ENCODE data around the gene NPTX2.

NPTX2 gene

DNA sequence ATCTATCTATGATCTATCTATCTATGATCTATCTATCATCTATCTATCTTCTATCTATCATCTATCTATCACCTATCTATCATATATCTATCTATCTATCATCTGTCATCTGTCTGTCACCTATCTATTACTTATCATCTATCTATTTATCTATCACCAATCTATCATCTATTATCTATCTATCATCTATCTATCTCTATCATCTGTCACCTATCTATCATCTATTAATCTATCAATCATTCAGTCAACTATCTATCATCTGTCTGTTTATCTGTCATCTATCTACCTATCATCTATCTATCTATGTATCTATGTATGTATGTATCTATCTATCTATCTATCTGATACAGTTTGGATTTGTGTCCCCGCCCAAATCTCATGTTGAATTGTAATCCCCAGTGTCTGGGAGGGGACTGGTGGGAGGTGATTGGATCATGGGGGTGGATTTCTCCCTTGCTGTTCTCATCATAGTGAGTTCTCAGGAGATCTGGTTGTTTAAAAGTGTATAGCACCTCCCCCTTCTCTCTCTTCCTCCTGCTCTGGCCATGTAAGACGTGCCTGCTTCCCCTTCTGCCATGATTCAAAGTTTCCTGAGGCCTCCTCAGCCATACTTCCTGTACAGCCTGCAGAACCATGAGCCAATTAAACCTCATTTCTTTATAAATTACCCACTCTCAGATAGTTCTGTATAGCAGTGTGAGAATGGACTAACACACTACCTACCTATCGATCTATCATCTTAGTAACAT, 37.6 kb downstream of the NPTX2 start:
- H3K4me3 ChIP-seq (ENCODE audit: low read depth, low read length), result no peak overlapping the region
- TF ChIP-seq, protein P1, sequence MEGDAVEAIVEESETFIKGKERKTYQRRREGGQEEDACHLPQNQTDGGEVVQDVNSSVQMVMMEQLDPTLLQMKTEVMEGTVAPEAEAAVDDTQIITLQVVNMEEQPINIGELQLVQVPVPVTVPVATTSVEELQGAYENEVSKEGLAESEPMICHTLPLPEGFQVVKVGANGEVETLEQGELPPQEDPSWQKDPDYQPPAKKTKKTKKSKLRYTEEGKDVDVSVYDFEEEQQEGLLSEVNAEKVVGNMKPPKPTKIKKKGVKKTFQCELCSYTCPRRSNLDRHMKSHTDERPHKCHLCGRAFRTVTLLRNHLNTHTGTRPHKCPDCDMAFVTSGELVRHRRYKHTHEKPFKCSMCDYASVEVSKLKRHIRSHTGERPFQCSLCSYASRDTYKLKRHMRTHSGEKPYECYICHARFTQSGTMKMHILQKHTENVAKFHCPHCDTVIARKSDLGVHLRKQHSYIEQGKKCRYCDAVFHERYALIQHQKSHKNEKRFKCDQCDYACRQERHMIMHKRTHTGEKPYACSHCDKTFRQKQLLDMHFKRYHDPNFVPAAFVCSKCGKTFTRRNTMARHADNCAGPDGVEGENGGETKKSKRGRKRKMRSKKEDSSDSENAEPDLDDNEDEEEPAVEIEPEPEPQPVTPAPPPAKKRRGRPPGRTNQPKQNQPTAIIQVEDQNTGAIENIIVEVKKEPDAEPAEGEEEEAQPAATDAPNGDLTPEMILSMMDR (IDR thresholded peaks at IDR 0.05; ENCODE audit: control insufficient read depth, extremely low read depth, insufficient read depth), result no peak
- DNase-seq (ENCODE audit: low read depth), result no peak

DNA sequence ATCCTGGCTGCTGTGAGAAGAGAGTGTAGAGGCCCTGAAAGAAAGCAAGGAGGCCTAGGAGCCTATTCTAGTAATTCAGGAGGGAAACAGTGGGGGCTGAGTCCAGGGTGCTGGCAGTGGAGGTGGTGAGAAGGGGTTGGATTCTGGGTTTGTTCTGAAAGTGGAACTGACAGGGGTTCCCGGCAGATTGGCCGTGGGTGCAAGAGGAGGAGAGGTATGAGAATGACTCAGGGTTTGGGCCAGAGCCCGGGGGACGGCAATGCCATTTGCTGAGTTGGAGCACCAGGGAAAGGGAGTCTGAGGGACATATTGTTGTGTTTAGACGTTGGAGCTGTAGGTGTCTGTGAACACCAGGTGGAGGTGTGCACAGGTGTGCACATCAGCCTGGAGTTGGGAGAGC, 38.5 kb downstream of the NPTX2 start:
- H3K4me3 ChIP-seq (ENCODE audit: low read depth, low read length), result no peak overlapping the region
- no peak for DNase-seq (ENCODE audit: low read depth)
- TF ChIP-seq, protein P1 (IDR thresholded peaks at IDR 0.05; ENCODE audit: control insufficient read depth, extremely low read depth, insufficient read depth), result no peak

DNA sequence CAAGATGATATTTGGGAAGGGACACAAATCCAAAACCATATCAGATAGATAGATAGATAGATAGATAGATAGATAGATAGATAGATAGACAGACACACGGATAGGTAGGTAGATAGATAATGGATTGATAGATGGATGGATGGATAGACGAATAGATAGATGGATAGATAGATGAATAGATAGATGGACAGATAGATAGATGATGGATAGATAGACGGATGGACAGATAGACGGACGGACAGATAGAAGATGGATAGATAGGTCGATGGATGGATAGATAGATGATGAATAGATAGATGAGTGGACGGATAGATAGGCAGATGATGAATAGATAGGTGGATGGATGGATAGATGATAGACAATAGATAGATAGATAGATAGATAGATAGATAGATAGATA, 39.8 kb downstream of the NPTX2 start:
- DNase-seq (ENCODE audit: low read depth), result no peak
- H3K4me3 ChIP-seq (ENCODE audit: low read depth, low read length), result no peak overlapping the region
- TF ChIP-seq, protein P1 (IDR thresholded peaks at IDR 0.05; ENCODE audit: control insufficient read depth, extremely low read depth, insufficient read depth), result no peak

DNA sequence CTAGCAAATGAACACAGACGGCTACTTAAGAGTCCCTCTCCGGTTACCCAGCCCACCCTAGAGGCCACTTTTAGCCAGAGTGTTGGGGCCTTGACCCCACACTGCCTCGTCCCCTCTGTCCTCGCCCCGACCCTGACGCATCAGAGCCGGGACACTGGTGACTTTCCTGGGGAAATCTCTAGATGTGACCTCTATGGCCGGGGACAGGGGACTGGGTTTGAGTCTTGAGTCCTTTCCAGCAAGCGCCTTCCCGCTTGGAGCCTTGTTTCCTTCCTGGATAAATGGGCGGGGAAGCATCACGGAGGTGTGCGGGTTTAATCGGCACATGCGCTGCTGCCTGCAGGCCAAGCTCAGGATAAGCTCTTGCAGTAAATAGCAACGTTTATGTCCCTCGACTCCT, 40.7 kb downstream of the NPTX2 start:
- no peak for DNase-seq (ENCODE audit: low read depth)
- TF ChIP-seq, protein P1 (IDR thresholded peaks at IDR 0.05; ENCODE audit: control insufficient read depth, extremely low read depth, insufficient read depth), result no peak
- no peak overlapping the region for H3K4me3 ChIP-seq (ENCODE audit: low read depth, low read length)

DNA sequence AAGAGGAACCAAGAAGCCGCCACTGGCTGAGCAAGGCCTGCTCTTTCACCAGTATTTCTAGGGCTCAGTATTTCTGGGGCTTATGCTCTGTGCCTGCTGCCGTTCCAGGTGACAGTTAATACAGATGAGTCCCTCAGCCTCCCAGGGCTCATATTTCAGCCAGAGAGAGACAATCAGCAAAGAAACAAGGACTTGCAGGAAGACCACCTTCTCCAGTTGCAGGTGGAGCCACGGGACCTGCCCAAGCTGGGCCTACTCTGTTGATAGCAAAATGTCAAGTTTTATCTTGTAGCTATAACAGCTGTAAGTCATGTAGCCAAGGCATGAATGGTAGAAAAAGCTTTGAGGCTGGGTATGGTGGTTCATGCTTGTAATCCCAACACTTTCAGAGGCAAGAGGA, 42.7 kb downstream of the NPTX2 start:
- no peak for DNase-seq (ENCODE audit: low read depth)

DNA sequence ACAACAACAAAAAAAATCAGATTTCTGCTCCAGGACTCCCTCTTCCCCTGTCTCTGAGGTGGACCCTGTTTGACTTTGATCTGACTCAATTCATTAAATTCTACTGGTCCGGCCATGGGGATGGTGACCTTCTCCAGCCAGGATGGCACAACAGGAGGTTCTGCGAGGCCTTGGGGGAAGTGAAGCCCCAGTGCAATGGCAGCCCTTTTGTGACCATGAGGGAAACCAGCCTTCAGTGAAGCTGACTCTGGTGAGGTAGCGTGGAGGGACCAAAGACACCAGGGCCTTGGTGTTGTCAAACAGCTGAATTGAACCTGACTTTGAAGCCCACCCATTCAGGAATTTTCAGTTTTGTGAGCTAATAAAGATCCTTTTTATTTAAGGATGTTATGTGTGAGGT, 44.5 kb downstream of the NPTX2 start:
- DNase-seq (ENCODE audit: low read depth), result no peak
- TF ChIP-seq, protein P1 (IDR thresholded peaks at IDR 0.05; ENCODE audit: control insufficient read depth, extremely low read depth, insufficient read depth), result no peak
- no peak overlapping the region for H3K4me3 ChIP-seq (ENCODE audit: low read depth, low read length)

More for the DNA sequence above, 42.7 kb downstream of the NPTX2 start:
- TF ChIP-seq, protein P1 (IDR thresholded peaks at IDR 0.05; ENCODE audit: control insufficient read depth, extremely low read depth, insufficient read depth), result no peak
- no peak overlapping the region for H3K4me3 ChIP-seq (ENCODE audit: low read depth, low read length)

DNA sequence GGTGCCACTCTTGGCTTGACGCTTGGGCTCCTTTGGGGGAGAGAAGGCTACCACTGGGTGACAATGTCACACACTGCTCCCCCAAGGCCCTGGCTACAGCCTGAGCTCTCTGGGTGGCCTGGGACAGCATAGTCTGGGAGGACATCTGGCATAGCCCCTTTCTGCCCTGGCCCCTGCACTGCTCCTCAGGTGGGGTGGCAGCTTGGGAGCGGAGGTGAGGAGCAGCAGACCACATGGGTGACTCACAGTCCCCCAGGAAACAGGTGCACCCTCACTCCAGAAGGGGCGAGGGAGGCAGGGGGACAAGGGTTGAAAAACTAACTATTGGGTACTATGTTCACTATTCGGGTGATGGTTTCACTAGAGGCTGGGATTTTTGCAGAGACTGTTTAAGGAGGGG, 45.2 kb downstream of the NPTX2 start:
- TF ChIP-seq, protein P1 (IDR thresholded peaks at IDR 0.05; ENCODE audit: control insufficient read depth, extremely low read depth, insufficient read depth), result no peak
- no peak for DNase-seq (ENCODE audit: low read depth)
- no peak overlapping the region for H3K4me3 ChIP-seq (ENCODE audit: low read depth, low read length)
